ENCODE results near the gene CCDC187.

Gene CCDC187

GRCh38 chr9:136297016-136297691, 6.7 kb downstream of the CCDC187 start:
- TF ChIP-seq TAF1 (IDR thresholded peaks at IDR 0.05; ENCODE audit: borderline replicate concordance, insufficient read depth, low read length): no peak
- TF ChIP-seq SIN3A (IDR thresholded peaks at IDR 0.05; ENCODE audit: borderline replicate concordance, insufficient read depth, low read length): no peak
- TF ChIP-seq POLR2AphosphoS5 (IDR thresholded peaks at IDR 0.05; ENCODE audit: low read depth, low read length): no peak
- TF ChIP-seq, protein P1, sequence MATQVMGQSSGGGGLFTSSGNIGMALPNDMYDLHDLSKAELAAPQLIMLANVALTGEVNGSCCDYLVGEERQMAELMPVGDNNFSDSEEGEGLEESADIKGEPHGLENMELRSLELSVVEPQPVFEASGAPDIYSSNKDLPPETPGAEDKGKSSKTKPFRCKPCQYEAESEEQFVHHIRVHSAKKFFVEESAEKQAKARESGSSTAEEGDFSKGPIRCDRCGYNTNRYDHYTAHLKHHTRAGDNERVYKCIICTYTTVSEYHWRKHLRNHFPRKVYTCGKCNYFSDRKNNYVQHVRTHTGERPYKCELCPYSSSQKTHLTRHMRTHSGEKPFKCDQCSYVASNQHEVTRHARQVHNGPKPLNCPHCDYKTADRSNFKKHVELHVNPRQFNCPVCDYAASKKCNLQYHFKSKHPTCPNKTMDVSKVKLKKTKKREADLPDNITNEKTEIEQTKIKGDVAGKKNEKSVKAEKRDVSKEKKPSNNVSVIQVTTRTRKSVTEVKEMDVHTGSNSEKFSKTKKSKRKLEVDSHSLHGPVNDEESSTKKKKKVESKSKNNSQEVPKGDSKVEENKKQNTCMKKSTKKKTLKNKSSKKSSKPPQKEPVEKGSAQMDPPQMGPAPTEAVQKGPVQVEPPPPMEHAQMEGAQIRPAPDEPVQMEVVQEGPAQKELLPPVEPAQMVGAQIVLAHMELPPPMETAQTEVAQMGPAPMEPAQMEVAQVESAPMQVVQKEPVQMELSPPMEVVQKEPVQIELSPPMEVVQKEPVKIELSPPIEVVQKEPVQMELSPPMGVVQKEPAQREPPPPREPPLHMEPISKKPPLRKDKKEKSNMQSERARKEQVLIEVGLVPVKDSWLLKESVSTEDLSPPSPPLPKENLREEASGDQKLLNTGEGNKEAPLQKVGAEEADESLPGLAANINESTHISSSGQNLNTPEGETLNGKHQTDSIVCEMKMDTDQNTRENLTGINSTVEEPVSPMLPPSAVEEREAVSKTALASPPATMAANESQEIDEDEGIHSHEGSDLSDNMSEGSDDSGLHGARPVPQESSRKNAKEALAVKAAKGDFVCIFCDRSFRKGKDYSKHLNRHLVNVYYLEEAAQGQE (IDR thresholded peaks at IDR 0.05; ENCODE audit: insufficient read depth in 1 of 2, low read depth in 2 of 2, low read length in 2 of 2): no peak
- no peak for TF ChIP-seq FOXP2 (optimal IDR thresholded peaks at IDR 0.05; ENCODE audit: borderline replicate concordance, extremely low read depth, extremely low read length, insufficient read depth)

DNA sequence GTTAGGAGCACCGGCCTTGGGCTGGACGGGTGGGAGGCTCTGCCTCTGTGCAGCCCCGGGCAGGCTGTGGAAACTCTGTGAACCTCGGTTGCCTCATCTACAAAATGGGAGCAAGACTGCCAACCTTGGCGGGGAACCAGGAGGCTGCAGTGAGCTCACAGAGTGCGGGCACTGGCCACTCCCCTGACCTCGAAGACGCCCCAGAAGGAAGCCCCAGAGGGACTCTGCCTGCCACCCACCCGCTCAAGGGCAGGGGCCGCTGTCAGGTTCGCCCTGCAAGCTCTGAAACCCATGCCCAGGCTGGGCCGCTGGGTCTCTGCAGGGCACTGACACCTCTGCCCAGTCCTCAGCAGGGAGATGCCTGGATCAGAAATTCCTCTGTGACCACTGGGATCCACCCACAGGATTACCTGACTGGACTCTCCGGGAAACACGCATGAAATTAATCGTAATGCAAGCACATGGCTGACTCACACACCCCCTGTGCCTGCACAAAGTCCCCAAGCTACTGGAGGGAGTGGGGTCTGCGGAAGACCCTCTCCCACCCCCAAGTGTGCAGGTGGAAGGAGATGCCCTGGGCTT, 7.4 kb downstream of the CCDC187 start:
- TF ChIP-seq TAF1 (IDR thresholded peaks at IDR 0.05; ENCODE audit: borderline replicate concordance, insufficient read depth, low read length) (no peak), FOXP2 (optimal IDR thresholded peaks at IDR 0.05; ENCODE audit: borderline replicate concordance, extremely low read depth, extremely low read length, insufficient read depth) (no peak), SIN3A (IDR thresholded peaks at IDR 0.05; ENCODE audit: borderline replicate concordance, insufficient read depth, low read length) (no peak), POLR2AphosphoS5 (IDR thresholded peaks at IDR 0.05; ENCODE audit: low read depth, low read length) (no peak)
- TF ChIP-seq, protein P1 (IDR thresholded peaks at IDR 0.05; ENCODE audit: insufficient read depth in 1 of 2, low read depth in 2 of 2, low read length in 2 of 2): no peak

GRCh38 chr9:136295542-136296433, 8.1 kb downstream of the CCDC187 start:
- TF ChIP-seq, protein P1 (IDR thresholded peaks at IDR 0.05; ENCODE audit: insufficient read depth in 1 of 2, low read depth in 2 of 2, low read length in 2 of 2): no peak
- TF ChIP-seq SIN3A (IDR thresholded peaks at IDR 0.05; ENCODE audit: borderline replicate concordance, insufficient read depth, low read length) (no peak), TAF1 (IDR thresholded peaks at IDR 0.05; ENCODE audit: borderline replicate concordance, insufficient read depth, low read length) (no peak), FOXP2 (optimal IDR thresholded peaks at IDR 0.05; ENCODE audit: borderline replicate concordance, extremely low read depth, extremely low read length, insufficient read depth) (no peak), POLR2AphosphoS5 (IDR thresholded peaks at IDR 0.05; ENCODE audit: low read depth, low read length) (no peak)

- TF ChIP-seq FOXP2 (optimal IDR thresholded peaks at IDR 0.05; ENCODE audit: borderline replicate concordance, extremely low read depth, extremely low read length, insufficient read depth) (no peak), SIN3A (IDR thresholded peaks at IDR 0.05; ENCODE audit: borderline replicate concordance, insufficient read depth, low read length) (no peak), TAF1 (IDR thresholded peaks at IDR 0.05; ENCODE audit: borderline replicate concordance, insufficient read depth, low read length) (no peak), POLR2AphosphoS5 (IDR thresholded peaks at IDR 0.05; ENCODE audit: low read depth, low read length) (no peak)
- TF ChIP-seq, protein P1 (IDR thresholded peaks at IDR 0.05; ENCODE audit: insufficient read depth in 1 of 2, low read depth in 2 of 2, low read length in 2 of 2): no peak
Measured at GRCh38 chr9:136295055-136295454, 8.8 kb downstream of the CCDC187 start.

Measured in PFSK-1 (cell line).